Measurements from ENCODE around the gene FAM156A.
"Not testable (repeated sequence)": the region's sequence is repeated elsewhere in the genome, so short reads cannot be mapped to it uniquely, and the experiment has no call there.

DNA sequence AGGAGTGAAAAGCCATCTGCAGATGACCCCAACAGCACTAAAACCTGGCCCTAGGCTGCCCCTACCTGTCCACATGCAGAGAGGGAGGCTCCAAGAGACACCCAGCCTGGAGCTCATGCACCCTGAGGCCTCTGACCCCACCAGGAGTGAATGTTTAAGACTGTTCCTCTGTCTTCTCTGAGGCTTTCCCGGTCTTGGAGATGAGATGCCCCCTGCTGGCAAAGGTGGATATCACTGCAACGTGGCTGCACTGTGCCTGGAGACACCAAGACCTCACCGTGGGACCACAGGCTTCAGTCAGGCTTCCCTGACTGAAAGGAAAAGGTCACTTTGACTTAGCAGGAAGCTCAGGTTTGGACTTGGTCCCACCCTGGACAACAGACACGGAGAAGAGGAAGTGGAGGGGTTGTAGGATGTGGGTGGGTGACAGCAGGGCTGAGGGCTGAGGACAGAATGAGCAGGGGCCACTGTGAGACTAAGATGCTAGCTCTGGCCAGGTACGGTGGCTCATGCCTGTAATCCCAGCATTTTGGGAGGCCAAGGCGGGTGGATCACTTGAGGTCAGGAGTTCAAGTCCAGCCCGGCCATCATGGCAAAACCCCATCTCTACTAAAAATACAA is 31.8 kb upstream of the FAM156A start:
- TF ChIP-seq, protein P1, sequence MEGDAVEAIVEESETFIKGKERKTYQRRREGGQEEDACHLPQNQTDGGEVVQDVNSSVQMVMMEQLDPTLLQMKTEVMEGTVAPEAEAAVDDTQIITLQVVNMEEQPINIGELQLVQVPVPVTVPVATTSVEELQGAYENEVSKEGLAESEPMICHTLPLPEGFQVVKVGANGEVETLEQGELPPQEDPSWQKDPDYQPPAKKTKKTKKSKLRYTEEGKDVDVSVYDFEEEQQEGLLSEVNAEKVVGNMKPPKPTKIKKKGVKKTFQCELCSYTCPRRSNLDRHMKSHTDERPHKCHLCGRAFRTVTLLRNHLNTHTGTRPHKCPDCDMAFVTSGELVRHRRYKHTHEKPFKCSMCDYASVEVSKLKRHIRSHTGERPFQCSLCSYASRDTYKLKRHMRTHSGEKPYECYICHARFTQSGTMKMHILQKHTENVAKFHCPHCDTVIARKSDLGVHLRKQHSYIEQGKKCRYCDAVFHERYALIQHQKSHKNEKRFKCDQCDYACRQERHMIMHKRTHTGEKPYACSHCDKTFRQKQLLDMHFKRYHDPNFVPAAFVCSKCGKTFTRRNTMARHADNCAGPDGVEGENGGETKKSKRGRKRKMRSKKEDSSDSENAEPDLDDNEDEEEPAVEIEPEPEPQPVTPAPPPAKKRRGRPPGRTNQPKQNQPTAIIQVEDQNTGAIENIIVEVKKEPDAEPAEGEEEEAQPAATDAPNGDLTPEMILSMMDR (IDR thresholded peaks at IDR 0.05), result peak; percentile 36 to 59 (median 54)
- TF ChIP-seq EP300, POLR2A (IDR thresholded peaks at IDR 0.05): not testable (repeated sequence)

Measured in tibial nerve (tissue), 4 donors.